IMR-90 (cell line): Measurements from ENCODE around the gene DRAXIN. TPM values are rescaled to one million over a fixed set of nuclear protein-coding genes. Genes with fewer than 3 reads are reported as not detected.

ENCODE experiments used
- ATAC-seq: fragments of 200-7000 bp; cut with Tn5 transposase; 2 replicates; pipeline ENCODE4 v1.9.1; 2020; ENCODE audit warnings: low read depth, mild to moderate bottlenecking, moderate library complexity
- BruUV-seq: library from RNA; stranded (reverse); fragments of 400-500 nt; replicated peaks from 2 replicates; lab custom pipeline; 2021; lab: Mats Ljungman, UMichigan
- CTCF ChIA-PET: fragments of 300-600 bp; formaldehyde crosslinking; extraction: SDS; loops from one replicate; lab custom pipeline; 2021; ENCODE audit warnings: antibody characterized with exemption; lab: Yijun Ruan, JAX
- POLR2A ChIA-PET: fragments of 300-600 bp; sonication (Branson Sonifier 250); formaldehyde crosslinking; loops from one replicate; lab custom pipeline; 2022; ENCODE audit warnings: antibody characterized with exemption; ENCODE audit not compliant: unreplicated experiment; lab: Charles Lee
- DNase-seq: peaks from one replicate; pipeline ENCODE4 v3.0.0; 2013
- H2AFZ ChIP-seq: replicated peaks from 2 replicates; pipeline ENCODE3; 2013; ENCODE audit warnings: low read length, mild to moderate bottlenecking; ENCODE audit not compliant: poor library complexity
- H2AK5ac ChIP-seq: 2 replicates; pipeline ENCODE4 v1.6.1; 2013; ENCODE audit warnings: low read depth, low read length, inconsistent platforms
- H2AK9ac ChIP-seq: replicated peaks from 2 replicates; pipeline ENCODE3; 2013; ENCODE audit warnings: mild to moderate bottlenecking, low read depth, low read length, moderate library complexity; ENCODE audit not compliant: poor library complexity
- H2BK120ac ChIP-seq: 2 replicates; pipeline ENCODE4 v1.6.1; 2013; ENCODE audit warnings: low read depth, low read length, inconsistent platforms
- H2BK15ac ChIP-seq: 3 replicates; pipeline ENCODE4 v1.6.1; 2013; ENCODE audit warnings: low read depth, low read length, inconsistent platforms
- H2BK20ac ChIP-seq: 2 replicates; pipeline ENCODE4 v1.6.1; 2013; ENCODE audit warnings: low read depth, mild to moderate bottlenecking, inconsistent platforms, low read length, moderate library complexity
- H2BK5ac ChIP-seq: 2 replicates; pipeline ENCODE4 v1.6.1; 2013; ENCODE audit warnings: mild to moderate bottlenecking, low read depth, low read length, inconsistent platforms; ENCODE audit not compliant: poor library complexity, severe bottlenecking
- H3K14ac ChIP-seq: replicated peaks from 2 replicates; pipeline ENCODE4 v1.6.1; 2013; ENCODE audit warnings: low read depth, low read length, inconsistent platforms
- H3K18ac ChIP-seq: 2 replicates; pipeline ENCODE4 v1.6.1; 2013; ENCODE audit warnings: low read depth, low read length, control low read depth
- H3K23ac ChIP-seq: 2 replicates; pipeline ENCODE4 v1.6.1; 2013; ENCODE audit warnings: low read depth, low read length, inconsistent platforms
- H3K27ac ChIP-seq: 2 replicates; pipeline ENCODE4 v1.5.1; 2013; ENCODE audit warnings: mild to moderate bottlenecking, control low read depth, low read length; ENCODE audit not compliant: insufficient read depth
- H3K27me3 ChIP-seq: 2 replicates; pipeline ENCODE4 v1.6.1; 2013; ENCODE audit warnings: low read length; ENCODE audit not compliant: control insufficient read depth, insufficient read depth
- H3K36me3 ChIP-seq: 2 replicates; pipeline ENCODE4 v1.6.1; 2013; ENCODE audit warnings: low read length, mixed read lengths; ENCODE audit not compliant: control insufficient read depth, insufficient read depth
- H3K4ac ChIP-seq: 2 replicates; pipeline ENCODE4 v1.6.1; 2013; ENCODE audit warnings: low read depth, low read length, inconsistent platforms
- H3K4me1 ChIP-seq: 2 replicates; pipeline ENCODE4 v1.6.1; 2013; ENCODE audit warnings: low read length, mixed read lengths; ENCODE audit not compliant: control insufficient read depth, insufficient read depth
- H3K4me2 ChIP-seq: 2 replicates; pipeline ENCODE4 v1.6.1; 2013; ENCODE audit warnings: low read depth, mild to moderate bottlenecking, control low read depth, low read length, moderate library complexity
- H3K4me3 ChIP-seq: 2 replicates; pipeline ENCODE4 v1.5.1; 2013; ENCODE audit warnings: low read depth, mild to moderate bottlenecking, control low read depth, low read length, moderate library complexity; ENCODE audit not compliant: insufficient read depth
- H3K56ac ChIP-seq: 2 replicates; pipeline ENCODE4 v1.6.1; 2013; ENCODE audit warnings: low read length, inconsistent platforms; ENCODE audit not compliant: insufficient read depth; ENCODE audit errors: extremely low read depth
- H3K79me1 ChIP-seq, 2 experiments: 2 replicates each; pipeline ENCODE4 v1.6.1; 2013; ENCODE audit warnings: low read length in 2 of 2, inconsistent platforms in 1 of 2, low read depth in 1 of 2
- H3K9ac ChIP-seq: 2 replicates; pipeline ENCODE4 v1.6.1; 2013; ENCODE audit warnings: low read depth, low read length, control low read depth
- H3K9me1 ChIP-seq: 2 replicates; pipeline ENCODE4 v1.6.1; 2013; ENCODE audit warnings: low read length, inconsistent platforms; ENCODE audit not compliant: insufficient read depth
- H3K9me3 ChIP-seq: 2 replicates; pipeline ENCODE4 v1.6.1; 2013; ENCODE audit warnings: low read length; ENCODE audit not compliant: control insufficient read depth, insufficient read depth
- H4K20me1 ChIP-seq: 2 replicates; pipeline ENCODE4 v1.6.1; 2013; ENCODE audit warnings: low read length, inconsistent platforms; ENCODE audit not compliant: insufficient read depth
- H4K5ac ChIP-seq: 2 replicates; pipeline ENCODE4 v1.6.1; 2013; ENCODE audit warnings: mild to moderate bottlenecking, low read depth, low read length, control low read depth
- H4K8ac ChIP-seq, 2 experiments: 2 replicates each; pipeline ENCODE4 v1.6.1; 2013; ENCODE audit warnings: low read depth in 2 of 2, low read length in 2 of 2, control low read depth in 1 of 2, inconsistent platforms in 1 of 2
- H4K91ac ChIP-seq: 2 replicates; pipeline ENCODE4 v1.6.1; 2013; ENCODE audit warnings: low read depth, low read length, inconsistent platforms; ENCODE audit not compliant: insufficient read depth
- BHLHE40 ChIP-seq: fragments of 150-350 bp; IDR thresholded peaks from 2 replicates; pipeline ENCODE4 v1.6.1; 2016; ENCODE audit warnings: mild to moderate bottlenecking, low read depth, low read length
- CEBPB ChIP-seq: IDR thresholded peaks from 2 replicates; pipeline ENCODE4 v1.6.1; 2012; ENCODE audit warnings: low read depth, low read length, improper control_type of control experiment
- CHD1 ChIP-seq: IDR thresholded peaks from 2 replicates; pipeline ENCODE4 v1.6.1; 2012; ENCODE audit warnings: low read depth, low read length, improper control_type of control experiment
- FOS ChIP-seq: fragments of 150-350 bp; IDR thresholded peaks from 2 replicates; pipeline ENCODE4 v1.6.1; 2016; ENCODE audit warnings: low read depth, low read length
- MAFK ChIP-seq: IDR thresholded peaks from 2 replicates; pipeline ENCODE4 v1.6.1; 2012; ENCODE audit warnings: low read depth, low read length, improper control_type of control experiment
- MAZ ChIP-seq: IDR thresholded peaks from 2 replicates; pipeline ENCODE4 v1.6.1; 2012; ENCODE audit warnings: low read depth, mild to moderate bottlenecking, low read length, improper control_type of control experiment, moderate library complexity, borderline replicate concordance
- MXI1 ChIP-seq: IDR thresholded peaks from 2 replicates; pipeline ENCODE4 v1.6.1; 2012; ENCODE audit warnings: low read depth, mild to moderate bottlenecking, low read length, moderate library complexity, borderline replicate concordance
- NFE2L2 ChIP-seq: fragments of 150-350 bp; IDR thresholded peaks from 2 replicates; pipeline ENCODE4 v1.6.1; 2016; ENCODE audit warnings: low read depth, mild to moderate bottlenecking, low read length
- POLR2A ChIP-seq: IDR thresholded peaks from 2 replicates; pipeline ENCODE4 v1.6.1; 2012; ENCODE audit warnings: mild to moderate bottlenecking, low read depth, low read length
- RAD21 ChIP-seq: IDR thresholded peaks from 2 replicates; pipeline ENCODE4 v1.6.1; 2012; ENCODE audit warnings: low read length, improper control_type of control experiment
- RCOR1 ChIP-seq: IDR thresholded peaks from 2 replicates; pipeline ENCODE4 v1.6.1; 2012; ENCODE audit warnings: mild to moderate bottlenecking, low read length, improper control_type of control experiment; ENCODE audit not compliant: insufficient replicate concordance
- RFX5 ChIP-seq: IDR thresholded peaks from 2 replicates; pipeline ENCODE4 v1.8.0; 2012; ENCODE audit warnings: low read depth, mild to moderate bottlenecking, low read length, moderate library complexity
- SMC3 ChIP-seq: fragments of 150-350 bp; IDR thresholded peaks from 2 replicates; pipeline ENCODE4 v1.6.1; 2016; ENCODE audit warnings: low read depth, mild to moderate bottlenecking, antibody characterized with exemption, low read length, moderate library complexity
- WGBS, 2 experiments: methylation state at CpG; one replicate each; pipeline versions ENCODE4 v1.1.5 to v1.1.7; 2013; ENCODE audit warnings: missing lambda C conversion rate in 2 of 2; ENCODE audit not compliant: insufficient read length in 1 of 2; ENCODE audit errors: extremely low coverage in 2 of 2; 5-methylcytosine and 5-hydroxymethylcytosine counted together
- dilution Hi-C: fragments of 300-500 bp; cut with HindIII; formaldehyde crosslinking; loops from one replicate; pipeline ENCODE4 v1.14.3; 2018; ENCODE audit warnings: low sequenced_read_pairs; ENCODE audit not compliant: unreplicated experiment
- in situ Hi-C: fragments of 300-500 bp; cut with MboI; formaldehyde crosslinking; loops from 3 replicates; pipeline ENCODE4 v1.14.3; 2019; ENCODE audit warnings: low sequenced_read_pairs, inconsistent platforms, mixed read lengths
- intact Hi-C: fragments of 100-400 bp; cut with micrococcal nuclease; formaldehyde crosslinking; loops from 2 replicates; pipeline ENCODE4 v1.10.0; 2022
- polyA plus RNA-seq, 3 experiments: library from polyadenylated mRNA; depleted of rRNA; stranded (reverse); fragments of >200 nt; gene quantifications; 2 replicates each; pipeline ENCODE4 v1.2.3, GENCODE V29; 2012; ENCODE audit warnings: low replicate concordance in 1 of 3
- total RNA-seq: library from RNA; depleted of rRNA; stranded (reverse); fragments of >200 nt; gene quantifications from 2 replicates; pipeline ENCODE4 v1.2.3, GENCODE V29; 2012
- TF ChIP-seq, protein P1 (sequence below): fragments of 150-350 bp; IDR thresholded peaks from 2 replicates; pipeline ENCODE4 v1.6.1; 2016; ENCODE audit warnings: low read depth, mild to moderate bottlenecking, low read length, moderate library complexity, borderline replicate concordance
- TF ChIP-seq, protein P2 (sequence below): conservative IDR thresholded peaks from 2 replicates; pipeline ENCODE4 v1.5.1; 2012; ENCODE audit warnings: mild to moderate bottlenecking, low read depth, low read length, improper control_type of control experiment
- TF ChIP-seq, protein P3 (sequence below): fragments of 150-350 bp; IDR thresholded peaks from 2 replicates; pipeline ENCODE4 v1.6.1; 2017; ENCODE audit warnings: mild to moderate bottlenecking, antibody characterized with exemption, low read length, low read depth

Gene DRAXIN
- total and polyA plus RNA-seq, 2 of the 4 experiments (the other 2 are of a cell fraction) = under 0.01 to 0.02 TPM

DNA sequence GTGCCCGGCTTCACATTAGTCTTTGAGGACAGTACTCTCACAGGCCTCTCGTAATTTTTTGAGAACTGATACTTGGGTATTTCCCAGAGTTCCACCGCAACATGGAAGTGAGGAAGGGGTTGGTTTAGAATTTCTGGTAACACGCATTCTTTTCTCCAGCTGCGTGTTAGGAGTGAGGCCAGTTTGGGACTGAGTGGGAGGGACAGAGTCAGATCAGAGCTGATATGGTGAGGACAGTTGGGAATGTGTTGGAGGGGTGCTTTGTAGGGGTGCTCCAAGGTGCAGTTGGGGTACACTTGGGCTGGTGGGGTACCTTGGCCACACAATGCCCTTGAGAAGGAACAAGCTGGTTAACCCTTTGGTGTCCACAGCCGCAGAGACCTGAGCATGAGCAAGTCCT is 20.8 kb upstream of the DRAXIN start:
- Histone ChIP-seq H2BK15ac (no peak overlapping the region), H2BK5ac (no peak overlapping the region), H3K14ac (no peak overlapping the region), H3K9me3 (no peaks in the 10 kb centered on the region), H3K23ac (no peak overlapping the region), H4K20me1 (no peaks in the 10 kb centered on the region), H2AK9ac (no peak overlapping the region), H3K79me1 (no peaks in the 10 kb centered on the region), H2BK20ac (no peak overlapping the region), H3K9ac (no peak overlapping the region), H3K56ac (no peak overlapping the region), H4K5ac (no peak overlapping the region), H2AFZ (no peak overlapping the region), H3K18ac (no peak overlapping the region), H3K36me3 (peaks cover 35% of the 10 kb centered on the region), H3K4me3 (no peak overlapping the region), H3K27me3 (no peaks in the 10 kb centered on the region), H3K4me1 (no peaks in the 10 kb centered on the region), H2AK5ac (no peak overlapping the region), H3K27ac (no peak overlapping the region), H2BK120ac (no peak overlapping the region), H4K8ac (no peak overlapping the region), H3K9me1 (peaks cover 3% of the 10 kb centered on the region; the same call in 1 of the 2 replicates), H3K4ac (no peak overlapping the region), H3K4me2 (no peak overlapping the region), H4K91ac (no peak overlapping the region)
- CTCF ChIA-PET = no interaction called here
- in situ Hi-C loops (no loop called here), dilution Hi-C loops (no loop called here), intact Hi-C loops (no loop called here)
- POLR2A ChIA-PET = no interaction called here
- WGBS, 2 experiments = 89% methylated on average over 2 of the region's 6 CpGs; no CpG with 5 or more reads in 1 of the 2 experiments
- DNase-seq = no peak
- TF ChIP-seq SMC3 = no peak
- no peak for TF ChIP-seq POLR2A
- no peak for TF ChIP-seq CEBPB
- TF ChIP-seq MAFK = no peak
- TF ChIP-seq, protein P1, sequence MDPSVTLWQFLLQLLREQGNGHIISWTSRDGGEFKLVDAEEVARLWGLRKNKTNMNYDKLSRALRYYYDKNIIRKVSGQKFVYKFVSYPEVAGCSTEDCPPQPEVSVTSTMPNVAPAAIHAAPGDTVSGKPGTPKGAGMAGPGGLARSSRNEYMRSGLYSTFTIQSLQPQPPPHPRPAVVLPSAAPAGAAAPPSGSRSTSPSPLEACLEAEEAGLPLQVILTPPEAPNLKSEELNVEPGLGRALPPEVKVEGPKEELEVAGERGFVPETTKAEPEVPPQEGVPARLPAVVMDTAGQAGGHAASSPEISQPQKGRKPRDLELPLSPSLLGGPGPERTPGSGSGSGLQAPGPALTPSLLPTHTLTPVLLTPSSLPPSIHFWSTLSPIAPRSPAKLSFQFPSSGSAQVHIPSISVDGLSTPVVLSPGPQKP = no peak
- TF ChIP-seq RCOR1 = no peak
- TF ChIP-seq BHLHE40 = no peak
- no peak for TF ChIP-seq NFE2L2
- no peak for TF ChIP-seq RFX5
- TF ChIP-seq CHD1 = no peak
- TF ChIP-seq FOS = no peak
- TF ChIP-seq, protein P2, sequence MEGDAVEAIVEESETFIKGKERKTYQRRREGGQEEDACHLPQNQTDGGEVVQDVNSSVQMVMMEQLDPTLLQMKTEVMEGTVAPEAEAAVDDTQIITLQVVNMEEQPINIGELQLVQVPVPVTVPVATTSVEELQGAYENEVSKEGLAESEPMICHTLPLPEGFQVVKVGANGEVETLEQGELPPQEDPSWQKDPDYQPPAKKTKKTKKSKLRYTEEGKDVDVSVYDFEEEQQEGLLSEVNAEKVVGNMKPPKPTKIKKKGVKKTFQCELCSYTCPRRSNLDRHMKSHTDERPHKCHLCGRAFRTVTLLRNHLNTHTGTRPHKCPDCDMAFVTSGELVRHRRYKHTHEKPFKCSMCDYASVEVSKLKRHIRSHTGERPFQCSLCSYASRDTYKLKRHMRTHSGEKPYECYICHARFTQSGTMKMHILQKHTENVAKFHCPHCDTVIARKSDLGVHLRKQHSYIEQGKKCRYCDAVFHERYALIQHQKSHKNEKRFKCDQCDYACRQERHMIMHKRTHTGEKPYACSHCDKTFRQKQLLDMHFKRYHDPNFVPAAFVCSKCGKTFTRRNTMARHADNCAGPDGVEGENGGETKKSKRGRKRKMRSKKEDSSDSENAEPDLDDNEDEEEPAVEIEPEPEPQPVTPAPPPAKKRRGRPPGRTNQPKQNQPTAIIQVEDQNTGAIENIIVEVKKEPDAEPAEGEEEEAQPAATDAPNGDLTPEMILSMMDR = no peak
- TF ChIP-seq RAD21 = no peak
- TF ChIP-seq MXI1 = no peak
- TF ChIP-seq, protein P3, sequence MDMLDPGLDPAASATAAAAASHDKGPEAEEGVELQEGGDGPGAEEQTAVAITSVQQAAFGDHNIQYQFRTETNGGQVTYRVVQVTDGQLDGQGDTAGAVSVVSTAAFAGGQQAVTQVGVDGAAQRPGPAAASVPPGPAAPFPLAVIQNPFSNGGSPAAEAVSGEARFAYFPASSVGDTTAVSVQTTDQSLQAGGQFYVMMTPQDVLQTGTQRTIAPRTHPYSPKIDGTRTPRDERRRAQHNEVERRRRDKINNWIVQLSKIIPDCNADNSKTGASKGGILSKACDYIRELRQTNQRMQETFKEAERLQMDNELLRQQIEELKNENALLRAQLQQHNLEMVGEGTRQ = no peak
- no peak for TF ChIP-seq MAZ
- no TSS peak for BruUV-seq
- ATAC-seq = no peak
